Measurements from ENCODE around the gene CA10.

Gene CA10

DNA sequence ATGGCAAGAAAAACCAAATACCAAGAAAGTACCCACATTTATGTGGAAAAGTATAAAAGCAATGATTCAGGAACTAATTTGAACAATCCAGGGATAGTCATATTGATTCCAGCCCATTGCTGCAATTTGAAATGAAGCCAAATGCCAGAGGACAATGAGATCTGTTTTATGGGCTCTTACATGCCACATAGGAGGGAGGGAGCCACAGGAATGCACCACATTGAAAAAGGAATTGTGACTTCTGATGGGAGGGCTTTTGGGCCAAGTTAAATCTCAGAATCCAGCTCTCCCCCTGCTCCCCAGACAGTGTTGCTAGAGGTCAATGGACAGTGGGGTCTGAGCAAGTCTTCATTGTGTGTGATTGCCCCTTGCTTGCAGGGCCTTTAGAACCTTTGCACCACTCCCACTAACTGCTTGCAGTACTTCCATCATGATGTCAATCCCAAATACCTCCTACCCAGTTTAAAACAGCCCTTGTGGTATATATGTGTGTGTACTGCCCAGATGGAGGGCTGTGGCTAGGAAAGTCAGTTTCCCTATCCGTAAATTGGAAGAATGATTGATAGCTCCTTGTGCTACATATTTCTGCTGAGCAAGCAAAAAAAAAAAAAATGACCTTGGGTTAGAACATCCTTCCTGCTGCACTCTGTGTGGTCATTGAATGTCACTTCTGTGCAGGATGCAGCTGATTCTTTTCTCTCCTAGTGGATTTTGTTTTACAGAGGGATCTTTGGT lies 491.4 kb downstream of the CA10 start:
- Histone ChIP-seq H3K4me3 (no peak overlapping the region), H3K27ac (no peak overlapping the region)
- TF ChIP-seq, protein P1, sequence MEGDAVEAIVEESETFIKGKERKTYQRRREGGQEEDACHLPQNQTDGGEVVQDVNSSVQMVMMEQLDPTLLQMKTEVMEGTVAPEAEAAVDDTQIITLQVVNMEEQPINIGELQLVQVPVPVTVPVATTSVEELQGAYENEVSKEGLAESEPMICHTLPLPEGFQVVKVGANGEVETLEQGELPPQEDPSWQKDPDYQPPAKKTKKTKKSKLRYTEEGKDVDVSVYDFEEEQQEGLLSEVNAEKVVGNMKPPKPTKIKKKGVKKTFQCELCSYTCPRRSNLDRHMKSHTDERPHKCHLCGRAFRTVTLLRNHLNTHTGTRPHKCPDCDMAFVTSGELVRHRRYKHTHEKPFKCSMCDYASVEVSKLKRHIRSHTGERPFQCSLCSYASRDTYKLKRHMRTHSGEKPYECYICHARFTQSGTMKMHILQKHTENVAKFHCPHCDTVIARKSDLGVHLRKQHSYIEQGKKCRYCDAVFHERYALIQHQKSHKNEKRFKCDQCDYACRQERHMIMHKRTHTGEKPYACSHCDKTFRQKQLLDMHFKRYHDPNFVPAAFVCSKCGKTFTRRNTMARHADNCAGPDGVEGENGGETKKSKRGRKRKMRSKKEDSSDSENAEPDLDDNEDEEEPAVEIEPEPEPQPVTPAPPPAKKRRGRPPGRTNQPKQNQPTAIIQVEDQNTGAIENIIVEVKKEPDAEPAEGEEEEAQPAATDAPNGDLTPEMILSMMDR (IDR thresholded peaks at IDR 0.05): no peak
- no peak for DNase-seq (ENCODE audit: low spot score)

DNA sequence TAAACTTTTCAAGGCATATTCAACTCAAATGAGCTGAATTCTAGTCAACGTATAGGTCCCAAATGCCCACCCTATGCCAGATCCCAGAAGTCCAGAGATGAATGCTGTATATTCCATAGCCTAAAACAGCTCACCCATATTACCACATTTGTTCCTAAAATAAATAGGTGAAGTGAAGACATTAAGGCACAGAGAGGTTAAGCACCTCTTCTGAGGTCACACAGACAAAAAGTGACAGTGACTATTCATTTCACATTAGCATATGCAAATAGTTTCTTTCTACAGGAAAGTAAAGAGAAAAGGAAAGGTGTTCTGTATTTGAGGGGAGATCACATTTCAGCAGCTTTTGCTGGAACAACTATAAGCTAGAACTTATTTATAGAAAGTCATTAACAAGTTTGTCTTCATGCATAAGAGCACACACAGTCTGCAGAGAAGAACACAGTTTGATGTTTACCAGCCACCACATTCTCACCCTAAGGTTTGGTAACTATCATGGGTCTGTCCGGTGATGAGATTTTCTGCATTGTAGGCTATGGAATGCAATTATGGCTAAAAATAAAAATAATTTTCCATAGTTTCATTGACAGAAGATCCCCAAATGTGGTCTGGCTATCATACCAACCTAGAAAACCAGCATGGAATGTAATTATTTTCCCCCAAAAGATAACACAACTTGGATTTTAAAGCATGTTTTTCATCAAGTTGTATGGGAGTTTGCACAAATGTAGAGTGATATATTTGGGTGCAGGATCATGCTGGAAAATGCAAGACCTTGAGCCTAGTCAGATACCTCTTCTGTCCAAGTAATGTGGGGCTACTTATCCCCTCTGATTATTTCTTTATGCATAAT lies 496.1 kb downstream of the CA10 start:
- Histone ChIP-seq H3K27ac (no peak overlapping the region), H3K4me3 (no peak overlapping the region)
- DNase-seq (ENCODE audit: low spot score): no peak
- TF ChIP-seq, protein P1 (IDR thresholded peaks at IDR 0.05): no peak

DNA sequence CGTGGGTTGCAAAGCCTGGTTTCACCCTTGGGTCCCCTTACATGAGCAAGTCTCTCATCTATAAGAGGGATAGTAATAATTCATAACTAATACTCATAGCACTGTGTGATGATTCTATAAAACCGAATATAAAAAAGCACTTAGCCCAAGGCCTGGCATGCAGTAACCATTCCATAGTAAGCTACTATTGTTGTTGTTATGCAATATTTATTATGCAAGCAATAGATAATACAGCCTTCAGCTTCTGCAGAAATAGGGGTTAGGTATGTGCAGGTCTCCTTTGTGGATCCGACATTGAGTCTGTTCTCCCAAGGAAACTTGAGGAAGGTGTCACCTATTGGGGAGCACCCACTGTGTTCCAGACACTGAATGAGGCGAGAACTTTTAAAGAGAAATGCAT lies 497.1 kb downstream of the CA10 start:
- TF ChIP-seq, protein P1 (IDR thresholded peaks at IDR 0.05): no peak
- no peak overlapping the region for H3K4me3 ChIP-seq
- no peak for DNase-seq (ENCODE audit: low spot score)

DNA sequence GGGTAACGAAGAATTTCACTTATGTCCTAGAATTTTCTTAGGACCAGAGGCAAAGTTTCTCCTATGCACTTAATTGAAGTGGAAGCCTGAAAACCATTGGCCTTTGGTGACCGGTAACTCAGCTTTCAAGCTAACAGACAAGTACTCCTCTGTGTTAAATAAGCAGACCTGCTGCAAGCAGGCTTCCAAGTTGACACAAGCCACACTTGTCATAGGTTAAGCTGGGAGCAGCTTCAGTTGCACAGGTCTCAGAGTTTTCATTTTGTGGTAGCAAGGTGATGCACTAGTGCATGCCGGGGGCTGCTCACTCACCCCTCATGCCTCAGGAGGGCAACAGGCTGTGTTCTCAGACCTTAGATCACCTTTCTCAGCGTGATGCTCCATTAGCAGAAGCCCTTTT lies 498.2 kb downstream of the CA10 start:
- DNase-seq (ENCODE audit: low spot score): no peak
- H3K27ac ChIP-seq: no peak overlapping the region
- TF ChIP-seq, protein P1 (IDR thresholded peaks at IDR 0.05): no peak
- H3K4me3 ChIP-seq: no peak overlapping the region

More for the DNA sequence above, 497.1 kb downstream of the CA10 start:
- no peak overlapping the region for H3K27ac ChIP-seq

DNA sequence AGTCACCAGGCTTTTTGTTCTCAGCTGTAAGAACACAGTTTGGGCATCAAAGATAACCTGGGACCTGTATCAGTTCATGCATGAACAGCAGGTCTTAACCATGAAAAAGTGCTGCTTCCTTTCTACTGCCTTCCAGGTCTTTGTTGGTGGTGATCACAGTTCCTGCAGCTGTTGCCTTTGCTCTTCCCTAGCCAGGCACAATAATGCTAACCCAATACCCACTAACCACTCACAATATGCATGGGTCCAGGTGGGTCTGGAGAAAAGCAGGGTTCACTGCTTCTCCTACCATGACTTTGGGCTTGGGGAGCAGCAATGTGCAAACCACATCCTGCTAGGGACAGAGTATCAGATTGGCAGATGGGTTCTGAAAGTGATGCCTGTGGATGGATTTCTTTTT lies 501.3 kb downstream of the CA10 start:
- no peak for DNase-seq (ENCODE audit: low spot score)
- no peak overlapping the region for H3K27ac ChIP-seq
- TF ChIP-seq, protein P1 (IDR thresholded peaks at IDR 0.05): no peak
- H3K4me3 ChIP-seq: no peak overlapping the region

DNA sequence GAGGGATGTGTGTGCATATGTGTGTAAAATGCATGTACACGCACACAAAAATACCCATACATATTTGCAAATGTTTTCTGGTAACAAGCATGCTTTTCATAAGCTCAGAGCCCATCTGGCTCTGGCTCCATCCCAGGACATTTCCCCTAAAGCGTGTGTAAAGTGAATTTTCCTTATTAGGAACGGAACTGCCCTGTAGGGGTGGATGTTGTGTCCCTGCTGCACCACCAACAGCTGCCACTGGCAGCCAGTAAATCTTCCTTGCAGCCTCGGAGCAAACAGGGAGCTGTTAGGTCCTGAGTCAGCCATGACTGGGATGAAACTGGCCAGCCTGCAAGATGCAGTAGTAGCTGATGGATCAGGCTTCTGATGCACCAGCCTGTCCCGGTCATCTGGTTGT lies 504.6 kb downstream of the CA10 start:
- no peak for DNase-seq (ENCODE audit: low spot score)
- TF ChIP-seq, protein P1 (IDR thresholded peaks at IDR 0.05): no peak
- Histone ChIP-seq H3K27ac (no peak overlapping the region), H3K4me3 (no peak overlapping the region)

Data from coronary artery (tissue), 2 donors.